Uterus (tissue), 4 donors: Measurements from ENCODE around the gene CDKN2B-AS1. TPM values are rescaled to one million over a fixed set of nuclear protein-coding genes. Genes with fewer than 3 reads are reported as not detected.

Source experiments
- DNase-seq, 2 donors: peaks; one replicate each; pipeline ENCODE4 v3.0.0-alpha.2; 2019 to 2020
- H3K27ac ChIP-seq, 2 donors: fragments of 200-600 bp; sonication (generic); 1 replicate in 1 of 2; 2 replicates in 1 of 2; pipeline ENCODE4 v1.5.1; 2016 to 2018
- H3K27me3 ChIP-seq, 2 donors: fragments of 200-600 bp; sonication (generic); one replicate each; pipeline ENCODE4 v1.5.1; 2018 to 2019; ENCODE audit warnings: control low read depth in 1 of 2
- H3K36me3 ChIP-seq, 2 donors: fragments of 200-600 bp; sonication (generic); one replicate each; pipeline ENCODE4 v1.5.1; 2019; ENCODE audit warnings: control low read depth in 1 of 2
- H3K4me1 ChIP-seq, 2 donors: fragments of 200-600 bp; sonication (generic); one replicate each; pipeline ENCODE4 v1.5.1; 2018 to 2019; ENCODE audit warnings: control low read depth in 1 of 2
- H3K4me3 ChIP-seq, 2 donors: fragments of 200-600 bp; sonication (generic); 1 replicate in 1 of 2; 2 replicates in 1 of 2; pipeline ENCODE4 v1.5.1; 2018 to 2019; ENCODE audit warnings: mild to moderate bottlenecking in 1 of 2
- H3K9me3 ChIP-seq, 2 donors: fragments of 200-600 bp; sonication (generic); one replicate each; pipeline ENCODE4 v1.5.1; 2019; ENCODE audit warnings: control low read depth in 1 of 2
- CTCF ChIP-seq, 4 experiments: fragments of 200-600 bp in 2 of 4; fragments of 450-650 bp in 2 of 4; sonication (generic) in 2 of 4; IDR thresholded peaks; one replicate each; pipeline ENCODE4 v1.5.1; 2016 to 2019; ENCODE audit warnings: antibody characterized with exemption in 4 of 4, mild to moderate bottlenecking in 2 of 4, moderate library complexity in 1 of 4
- POLR2A ChIP-seq, 2 donors: fragments of 450-650 bp; IDR thresholded peaks; one replicate each; pipeline ENCODE4 v1.6.1; 2016; ENCODE audit warnings: antibody characterized with exemption in 2 of 2, mild to moderate bottlenecking in 1 of 2, moderate library complexity in 1 of 2
- intact Hi-C: fragments of 100-400 bp; cut with DNase I; formaldehyde crosslinking; loops from one replicate; pipeline ENCODE4 v1.15.1; 2023; ENCODE audit warnings: low total_unique reads
- total RNA-seq, 4 donors: library from RNA; depleted of rRNA in 3 of 4; stranded (reverse); fragments of >200 nt in 3 of 4; gene quantifications; one replicate each; pipeline versions ENCODE4 v1.1.0 to v1.2.4, GENCODE V29; 2014 to 2023
- donor health status: DM: yes; HTN: yes; CAD: no.

CDKN2B-AS1 gene
- total RNA-seq, 4 donors from 2014 or later = 0.29 to 1.8 (median 0.35) TPM; not detected in 1

- H3K27me3 ChIP-seq = no peaks in the 10 kb centered on the region
- intact Hi-C loops = no loop called here
- peaks cover 0 to 2% of the 10 kb centered on the region in 2 donors for H3K4me1 ChIP-seq
- H3K4me3 ChIP-seq = no peak overlapping the region
- H3K36me3 ChIP-seq = no peaks in the 10 kb centered on the region
- H3K27ac ChIP-seq = no peak overlapping the region
- no peaks in the 10 kb centered on the region for H3K9me3 ChIP-seq
- TF ChIP-seq POLR2A (IDR thresholded peaks at IDR 0.05) = no peak
- TF ChIP-seq CTCF (IDR thresholded peaks at IDR 0.05) = no peak
- DNase-seq = no peak
Measured at GRCh38 chr9:22158271-22158670, 163.7 kb downstream of the CDKN2B-AS1 start.

DNA sequence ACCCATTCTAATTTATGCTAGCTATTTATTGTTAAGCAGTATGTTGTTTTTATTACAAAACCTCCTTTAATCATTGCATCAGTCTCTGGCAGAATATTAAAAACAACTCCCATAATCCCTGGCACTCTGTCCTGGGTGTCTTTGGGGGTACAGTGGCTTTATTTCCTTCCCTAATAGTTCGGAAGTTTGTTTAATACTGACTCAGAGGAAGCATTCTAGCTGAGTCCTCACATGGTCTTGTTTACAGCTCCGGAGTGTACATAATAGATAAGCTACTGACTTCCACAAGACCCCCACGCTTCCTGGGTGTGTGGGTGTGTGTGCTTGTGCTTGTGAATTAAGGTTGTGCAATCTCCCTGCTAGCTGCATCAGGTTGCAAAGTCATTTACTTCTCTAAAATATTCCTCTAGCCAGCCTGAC, 164.3 kb downstream of the CDKN2B-AS1 start:
- Histone ChIP-seq H3K27me3 (no peaks in the 10 kb centered on the region), H3K27ac (peak overlapping the region in 1 of 2 donors; percentile 11), H3K4me3 (no peak overlapping the region), H3K36me3 (no peaks in the 10 kb centered on the region), H3K9me3 (no peaks in the 10 kb centered on the region), H3K4me1 (peaks cover 0 to 2% of the 10 kb centered on the region in 2 donors)
- no peak for TF ChIP-seq CTCF (IDR thresholded peaks at IDR 0.05)
- TF ChIP-seq POLR2A (IDR thresholded peaks at IDR 0.05) = no peak
- intact Hi-C loops = no loop called here
- DNase-seq = peak; percentile 29 to 73

DNA sequence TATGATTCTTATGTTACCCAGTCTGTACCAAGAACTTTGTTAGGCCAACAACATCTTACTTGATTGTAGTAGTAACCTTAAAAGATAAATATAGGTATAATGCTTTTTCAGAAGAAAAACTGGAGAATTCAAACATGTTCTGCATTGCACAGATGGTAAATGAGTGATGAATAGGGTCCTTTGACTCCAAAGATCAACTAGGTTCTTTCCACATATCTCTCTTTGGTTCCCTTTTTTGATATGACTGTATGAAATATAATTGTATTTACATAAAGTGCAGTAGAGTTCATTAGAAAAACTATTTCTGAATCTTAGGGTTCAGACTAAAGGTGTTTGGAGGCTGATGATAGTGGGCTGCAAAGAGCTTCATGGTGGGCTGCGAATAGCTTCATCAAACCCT, 165.0 kb downstream of the CDKN2B-AS1 start:
- H3K4me3 ChIP-seq = no peak overlapping the region
- intact Hi-C loops = no loop called here
- no peaks in the 10 kb centered on the region for H3K36me3 ChIP-seq
- no peaks in the 10 kb centered on the region for H3K9me3 ChIP-seq
- peaks cover 0 to 2% of the 10 kb centered on the region in 2 donors for H3K4me1 ChIP-seq
- TF ChIP-seq POLR2A (IDR thresholded peaks at IDR 0.05) = no peak
- no peak for TF ChIP-seq CTCF (IDR thresholded peaks at IDR 0.05)
- peak overlapping the region in 1 of 2 donors; percentile 11 for H3K27ac ChIP-seq
- no peaks in the 10 kb centered on the region for H3K27me3 ChIP-seq
- DNase-seq = no peak

DNA sequence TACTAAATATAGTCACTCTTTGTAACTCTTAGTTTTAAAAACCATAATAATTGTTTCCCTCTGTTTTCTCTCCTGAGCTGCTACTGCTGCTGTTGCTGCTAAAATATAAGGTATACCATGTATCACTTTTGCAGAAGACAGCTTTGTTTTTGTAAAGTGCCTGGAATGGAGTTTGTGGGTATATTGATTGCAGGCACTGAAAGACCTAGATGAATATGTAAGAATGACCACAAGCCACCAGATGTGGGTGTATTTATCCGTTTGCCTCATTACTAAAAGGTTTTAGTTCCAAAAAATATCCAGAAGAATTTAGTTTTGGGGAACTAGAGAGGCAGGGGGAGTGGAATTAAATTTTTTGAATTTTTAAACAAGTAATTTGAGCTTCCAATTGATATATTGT, 165.6 kb downstream of the CDKN2B-AS1 start:
- TF ChIP-seq POLR2A (IDR thresholded peaks at IDR 0.05) (no peak), CTCF (IDR thresholded peaks at IDR 0.05) (no peak)
- H3K9me3 ChIP-seq = no peaks in the 10 kb centered on the region
- H3K27ac ChIP-seq = no peak overlapping the region
- no peak for DNase-seq
- intact Hi-C loops = no loop called here
- H3K36me3 ChIP-seq = no peaks in the 10 kb centered on the region
- H3K27me3 ChIP-seq = no peaks in the 10 kb centered on the region
- no peak overlapping the region for H3K4me3 ChIP-seq
- H3K4me1 ChIP-seq = peaks cover 0 to 2% of the 10 kb centered on the region in 2 donors

- Histone ChIP-seq H3K27ac (no peak overlapping the region), H3K9me3 (no peaks in the 10 kb centered on the region), H3K4me3 (no peak overlapping the region), H3K36me3 (no peaks in the 10 kb centered on the region), H3K4me1 (no peaks in the 10 kb centered on the region), H3K27me3 (no peaks in the 10 kb centered on the region)
- intact Hi-C loops = no loop called here
- DNase-seq = no peak
- TF ChIP-seq CTCF (IDR thresholded peaks at IDR 0.05) = no peak
- no peak for TF ChIP-seq POLR2A (IDR thresholded peaks at IDR 0.05)
Measured at GRCh38 chr9:22165144-22165543, 170.6 kb downstream of the CDKN2B-AS1 start.
